H1 (cell line): ENCODE results near the gene FSCB. TPM values are rescaled to one million over a fixed set of nuclear protein-coding genes. Genes with fewer than 3 reads are reported as not detected.
A peak's percentile ranks its signal among the peaks of the same experiment; 100 is the strongest.

ENCODE experiments used
- CTCF ChIA-PET: fragments of 300-600 bp; sonication (Branson Sonifier 250); formaldehyde crosslinking; loops from one replicate; lab custom pipeline; 2021; ENCODE audit not compliant: partially characterized antibody; lab: Charles Lee
- POLR2A ChIA-PET: fragments of 300-600 bp; sonication (Branson Sonifier 250); formaldehyde crosslinking; loops from one replicate; lab custom pipeline; 2021; ENCODE audit warnings: inconsistent platforms; ENCODE audit not compliant: partially characterized antibody; lab: Charles Lee
- DNase-seq, 2 experiments: peaks; one replicate each; pipeline versions ENCODE4 v3.0.0 to v3.0.0-alpha.2; 2010 to 2022; ENCODE audit warnings: low spot score in 2 of 2, low read depth in 1 of 2, mixed read lengths in 1 of 2
- FAIRE-seq: peaks from 2 replicates; lab custom pipeline; 2011; peaks lifted over from hg19 to GRCh38; lab: Jason Lieb, UNC
- H2AFZ ChIP-seq: 2 replicates; pipeline ENCODE4 v1.8.1; 2012; ENCODE audit warnings: low read length, inconsistent platforms
- H2AK5ac ChIP-seq: 2 replicates; pipeline ENCODE4 v1.6.1; 2013; ENCODE audit warnings: low read depth, low read length
- H2BK120ac ChIP-seq: replicated peaks from 2 replicates; pipeline ENCODE3; 2013; ENCODE audit warnings: low read depth, low read length, inconsistent platforms
- H2BK12ac ChIP-seq: 2 replicates; pipeline ENCODE4 v1.6.1; 2013; ENCODE audit warnings: low read depth, low read length
- H2BK15ac ChIP-seq: 2 replicates; pipeline ENCODE4 v1.6.1; 2013; ENCODE audit warnings: low read length
- H2BK20ac ChIP-seq: 2 replicates; pipeline ENCODE4 v1.6.1; 2013; ENCODE audit warnings: low read length
- H2BK5ac ChIP-seq: 2 replicates; pipeline ENCODE4 v1.6.1; 2013; ENCODE audit warnings: low read depth, low read length
- H3K14ac ChIP-seq: 2 replicates; pipeline ENCODE4 v1.6.1; 2013; ENCODE audit warnings: inconsistent platforms; ENCODE audit not compliant: insufficient read length
- H3K18ac ChIP-seq: 2 replicates; pipeline ENCODE4 v1.6.1; 2013; ENCODE audit warnings: low read length; ENCODE audit errors: extremely low read depth
- H3K23ac ChIP-seq: 2 replicates; pipeline ENCODE4 v1.6.1; 2013; ENCODE audit warnings: inconsistent platforms; ENCODE audit not compliant: insufficient read length
- H3K23me2 ChIP-seq: 2 replicates; pipeline ENCODE4 v1.6.1; 2013; ENCODE audit warnings: low read depth, low read length
- H3K27ac ChIP-seq: 2 replicates; pipeline ENCODE4 v1.6.1; 2011; ENCODE audit warnings: low read depth, low read length, inconsistent platforms
- H3K27me3 ChIP-seq, 4 experiments: replicated peaks in 1 of 4; 1 replicate in 1 of 4; 2 replicates in 3 of 4; pipeline versions ENCODE4 v1.6.1 to v1.8.1; 2011 to 2013; ENCODE audit warnings: low read length in 3 of 4, mild to moderate bottlenecking in 3 of 4, inconsistent platforms in 2 of 4, mixed read lengths in 2 of 4, moderate library complexity in 1 of 4; ENCODE audit not compliant: control insufficient read depth in 3 of 4, insufficient read depth in 3 of 4; ENCODE audit errors: extremely low read depth in 1 of 4
- H3K36me3 ChIP-seq, 4 experiments: 2 replicates each; pipeline versions ENCODE4 v1.6.1 to v1.8.1; 2011 to 2013; ENCODE audit warnings: mild to moderate bottlenecking in 4 of 4, low read length in 3 of 4, moderate library complexity in 2 of 4, control low read depth in 1 of 4, inconsistent platforms in 1 of 4; ENCODE audit not compliant: insufficient read depth in 4 of 4, control insufficient read depth in 2 of 4
- H3K4ac ChIP-seq: replicated peaks from 2 replicates; pipeline ENCODE3; 2013; ENCODE audit warnings: low read length, low read depth, mixed read lengths, inconsistent platforms; ENCODE audit not compliant: insufficient read length
- H3K4me1 ChIP-seq, 4 experiments: replicated peaks in 1 of 4; 1 replicate in 1 of 4; 2 replicates in 3 of 4; pipeline versions ENCODE4 v1.6.1 to v1.8.1; 2011 to 2013; ENCODE audit warnings: low read length in 3 of 4, inconsistent platforms in 2 of 4, mixed read lengths in 1 of 4; ENCODE audit not compliant: insufficient read depth in 4 of 4, control insufficient read depth in 3 of 4
- H3K4me2 ChIP-seq, 2 experiments: 2 replicates each; pipeline versions ENCODE4 v1.6.1 to v1.8.1; 2011 to 2013; ENCODE audit warnings: low read depth in 2 of 2, low read length in 2 of 2, control low read depth in 1 of 2, inconsistent platforms in 1 of 2, mild to moderate bottlenecking in 1 of 2; ENCODE audit not compliant: insufficient read depth in 1 of 2
- H3K4me3 ChIP-seq, 4 experiments: fragments of 200-600, 300-600 bp in 1 of 4; sonication (generic), shearing (Covaris generic), sonication (Bioruptor Twin) in 1 of 4; 2 replicates each; pipeline versions ENCODE4 v1.5.1 to v1.8.1; 2011 to 2016; ENCODE audit warnings: low read length in 4 of 4, low read depth in 3 of 4, control low read depth in 2 of 4, inconsistent platforms in 2 of 4, mild to moderate bottlenecking in 2 of 4, mixed read lengths in 1 of 4, moderate library complexity in 1 of 4; ENCODE audit not compliant: insufficient read depth in 2 of 4; ENCODE audit errors: extremely low read depth in 1 of 4
- H3K56ac ChIP-seq: replicated peaks from 2 replicates; pipeline ENCODE3; 2013; ENCODE audit warnings: low read depth, mild to moderate bottlenecking, mixed read lengths, low read length, inconsistent platforms; ENCODE audit not compliant: insufficient read length
- H3K79me1 ChIP-seq: 2 replicates; pipeline ENCODE4 v1.6.1; 2013; ENCODE audit warnings: low read depth, low read length, control low read depth
- H3K79me2 ChIP-seq, 2 experiments: 2 replicates each; pipeline versions ENCODE4 v1.6.1 to v1.8.1; 2012 to 2013; ENCODE audit warnings: low read length in 2 of 2, mild to moderate bottlenecking in 2 of 2, inconsistent platforms in 1 of 2; ENCODE audit not compliant: insufficient read depth in 2 of 2, control insufficient read depth in 1 of 2
- H3K9ac ChIP-seq, 4 experiments: replicated peaks in 1 of 4; 1 replicate in 1 of 4; 2 replicates in 3 of 4; pipeline versions ENCODE4 v1.6.1 to v1.8.1; 2011 to 2013; ENCODE audit warnings: low read depth in 3 of 4, low read length in 3 of 4, control low read depth in 2 of 4, mild to moderate bottlenecking in 2 of 4, moderate library complexity in 2 of 4, inconsistent platforms in 1 of 4; ENCODE audit errors: extremely low read depth in 1 of 4
- H3K9me3 ChIP-seq, 2 experiments: 2 replicates each; pipeline versions ENCODE4 v1.6.1 to v1.8.1; 2012 to 2013; ENCODE audit warnings: mild to moderate bottlenecking in 2 of 2, moderate library complexity in 2 of 2, control low read depth in 1 of 2, inconsistent platforms in 1 of 2, low read depth in 1 of 2, low read length in 1 of 2, mixed read lengths in 1 of 2; ENCODE audit not compliant: insufficient read depth in 2 of 2
- H4K20me1 ChIP-seq, 2 experiments: replicated peaks in 1 of 2; 2 replicates each; pipeline versions ENCODE3 to v1.8.1; 2011 to 2013; ENCODE audit warnings: inconsistent platforms in 2 of 2, low read length in 2 of 2, mild to moderate bottlenecking in 1 of 2; ENCODE audit not compliant: insufficient read depth in 2 of 2, control insufficient read depth in 1 of 2
- H4K5ac ChIP-seq: 2 replicates; pipeline ENCODE4 v1.6.1; 2013; ENCODE audit warnings: low read length, low read depth, mixed read lengths, inconsistent platforms; ENCODE audit not compliant: insufficient read length
- H4K8ac ChIP-seq: 2 replicates; pipeline ENCODE4 v1.8.0; 2013; ENCODE audit warnings: mild to moderate bottlenecking, moderate library complexity, low read length, inconsistent platforms; ENCODE audit not compliant: insufficient read depth; ENCODE audit errors: extremely low read depth
- H4K91ac ChIP-seq: replicated peaks from 2 replicates; pipeline ENCODE3; 2013; ENCODE audit warnings: low read length, mixed read lengths, inconsistent platforms; ENCODE audit not compliant: insufficient read length
- ATF3 ChIP-seq: IDR thresholded peaks from 2 replicates; pipeline ENCODE4 v1.6.1; 2011; ENCODE audit warnings: low read depth, mild to moderate bottlenecking, low read length; ENCODE audit not compliant: insufficient read depth
- BACH1 ChIP-seq: IDR thresholded peaks from 2 replicates; pipeline ENCODE4 v1.6.1; 2012; ENCODE audit warnings: low read length, improper control_type of control experiment
- CBX5 ChIP-seq: fragments of 300-800, 300-1000 bp; sonication (generic); IDR thresholded peaks from 2 replicates; pipeline ENCODE4 v1.7.1; 2016; ENCODE audit warnings: antibody characterized with exemption, low read length, low read depth
- CEBPB ChIP-seq: IDR thresholded peaks from 2 replicates; pipeline ENCODE4 v1.6.1; 2012; ENCODE audit warnings: low read depth, low read length
- CHD1 ChIP-seq: IDR thresholded peaks from 2 replicates; pipeline ENCODE4 v1.6.1; 2012; ENCODE audit warnings: low read depth, low read length, improper control_type of control experiment
- EGR1 ChIP-seq: IDR thresholded peaks from 2 replicates; pipeline ENCODE4 v1.6.1; 2011; ENCODE audit warnings: low read depth, low read length, borderline replicate concordance
- EP300 ChIP-seq, 2 experiments: IDR thresholded peaks; 1 replicate in 1 of 2; 2 replicates in 1 of 2; pipeline ENCODE4 v1.6.1; 2011 to 2012; ENCODE audit warnings: low read depth in 2 of 2, low read length in 2 of 2, mild to moderate bottlenecking in 2 of 2, borderline replicate concordance in 1 of 2, inconsistent platforms in 1 of 2, moderate library complexity in 1 of 2
- JUN ChIP-seq: IDR thresholded peaks from 2 replicates; pipeline ENCODE4 v1.6.1; 2011; ENCODE audit warnings: low read depth, mild to moderate bottlenecking, improper control_type of control experiment, low read length
- SIRT6 ChIP-seq: IDR thresholded peaks from one replicate; pipeline ENCODE4 v1.7.1; 2012; ENCODE audit warnings: low read length, inconsistent platforms
- SP1 ChIP-seq: IDR thresholded peaks from 2 replicates; pipeline ENCODE4 v1.6.1; 2011; ENCODE audit warnings: low read depth, low read length
- SP4 ChIP-seq: IDR thresholded peaks from 2 replicates; pipeline ENCODE4 v1.6.1; 2012; ENCODE audit warnings: low read length, inconsistent platforms
- USF2 ChIP-seq: IDR thresholded peaks from 2 replicates; pipeline ENCODE4 v1.6.1; 2011; ENCODE audit warnings: low read length, improper control_type of control experiment
- WGBS, 2 experiments: shearing (Covaris generic) in 1 of 2; methylation state at CpG; one replicate each; pipeline versions ENCODE4 v1.1.6 to v1.1.7; 2013 to 2015; ENCODE audit warnings: low lambda C conversion rate in 2 of 2, mixed read lengths in 2 of 2, inconsistent platforms in 1 of 2, low coverage in 1 of 2, missing lambda C conversion rate in 1 of 2; ENCODE audit not compliant: insufficient replicate concordance in 2 of 2, insufficient coverage in 1 of 2, insufficient read length in 1 of 2; ENCODE audit errors: extremely low coverage in 1 of 2, missing lambda C conversion rate in 1 of 2; 5-methylcytosine and 5-hydroxymethylcytosine counted together
- polyA plus RNA-seq, 7 experiments: library from polyadenylated mRNA; depleted of rRNA in 3 of 7; stranded (reverse) in 5 of 7; unstranded in 2 of 7; fragments of >200 nt in 5 of 7; fragments of 200-250 nt in 2 of 7; gene quantifications; 1 replicate in 5 of 7; 2 replicates in 1 of 7; 4 replicates in 1 of 7; pipeline versions ENCODE4 v1.2.1 to v1.2.3, GENCODE V29; 2011 to 2013; ENCODE audit warnings: missing spikeins in 2 of 7, mixed read lengths in 2 of 7
- total RNA-seq: library from RNA; stranded (reverse); fragmentation: NEBNext Ultra II Directional; extraction: Animal tissue kit (Norgen Biotek cat#: 25700); gene quantifications from 2 replicates; pipeline ENCODE4 v1.2.1, GENCODE V29; 2021

Gene FSCB
- total and polyA plus RNA-seq, 2 of the 8 experiments (the other 6 are each of a cell fraction or from before 2014, with no cell fraction given), result not detected

GRCh38 chr14:44529026-44529425, 21.9 kb upstream of the FSCB start:
- Histone ChIP-seq H2BK120ac (no peak overlapping the region), H2BK12ac (no peak overlapping the region), H2BK15ac (no peak overlapping the region), H4K5ac (no peak overlapping the region), H3K4me1 (no peaks in the 10 kb centered on the region), H3K4me2 (no peak overlapping the region), H3K18ac (no peak overlapping the region), H4K91ac (no peak overlapping the region), H3K23ac (no peak overlapping the region), H3K79me1 (no peaks in the 10 kb centered on the region), H3K56ac (no peak overlapping the region), H3K79me2 (no peaks in the 10 kb centered on the region), H4K8ac (no peak overlapping the region), H3K27me3 (no peaks in the 10 kb centered on the region), H3K4me3 (no peak overlapping the region), H4K20me1 (no peaks in the 10 kb centered on the region), H2BK5ac (no peak overlapping the region), H3K9me3 (no peaks in the 10 kb centered on the region), H2BK20ac (no peak overlapping the region), H3K4ac (no peak overlapping the region), H3K9ac (no peak overlapping the region), H3K36me3 (no peaks in the 10 kb centered on the region), H3K23me2 (no peaks in the 10 kb centered on the region), H2AK5ac (no peak overlapping the region), H2AFZ (peak overlapping the region; percentile 19; the same call in 1 of the 2 replicates), H3K27ac (no peak overlapping the region), H3K14ac (no peak overlapping the region)
- WGBS, 2 experiments, result 73% methylated on average over 1 of the region's 1 CpG; no CpG with 5 or more reads in 1 of the 2 experiments
- no peak for DNase-seq
- CTCF ChIA-PET, result no interaction called here
- TF ChIP-seq EGR1 (no peak), CHD1 (no peak), SP4 (no peak), JUN (no peak), CBX5 (no peak), ATF3 (no peak), BACH1 (no peak), SIRT6 (no peak), USF2 (no peak), SP1 (no peak), CEBPB (no peak), EP300 (IDR thresholded peaks at IDR 0.05; ENCODE audit: borderline replicate concordance in 1 of 2, low read depth in 2 of 2, low read length in 2 of 2) (no peak)
- POLR2A ChIA-PET, result no interaction called here
- no peak for FAIRE-seq
